H1 (cell line): ENCODE results near the gene ASAP2. TPM values are rescaled to one million over a fixed set of nuclear protein-coding genes. Genes with fewer than 3 reads are reported as not detected.

Experiments
- ASH2L ChIP-seq: fragments of 200-600, 300-600 bp; sonication (generic); IDR thresholded peaks from one replicate; pipeline ENCODE4 v1.7.1; 2017; ENCODE audit warnings: low read length
- ATF2 ChIP-seq: IDR thresholded peaks from 2 replicates; pipeline ENCODE4 v1.6.1; 2012; ENCODE audit warnings: low read length, inconsistent platforms
- BACH1 ChIP-seq: IDR thresholded peaks from 2 replicates; pipeline ENCODE4 v1.6.1; 2012; ENCODE audit warnings: low read length, improper control_type of control experiment
- CHD2 ChIP-seq: IDR thresholded peaks from 2 replicates; pipeline ENCODE4 v1.6.1; 2012; ENCODE audit warnings: low read length, improper control_type of control experiment
- KDM4A ChIP-seq: IDR thresholded peaks from one replicate; pipeline ENCODE4 v1.7.1; 2012; ENCODE audit warnings: low read depth, mild to moderate bottlenecking, moderate library complexity, low read length, inconsistent platforms; ENCODE audit not compliant: severe bottlenecking
- polyA plus RNA-seq, 7 experiments: library from polyadenylated mRNA; depleted of rRNA in 3 of 7; stranded (reverse) in 5 of 7; unstranded in 2 of 7; fragments of >200 nt in 5 of 7; fragments of 200-250 nt in 2 of 7; gene quantifications; 1 replicate in 5 of 7; 2 replicates in 1 of 7; 4 replicates in 1 of 7; pipeline versions ENCODE4 v1.2.1 to v1.2.3, GENCODE V29; 2011 to 2013; ENCODE audit warnings: missing spikeins in 2 of 7, mixed read lengths in 2 of 7
- total RNA-seq: library from RNA; stranded (reverse); fragmentation: NEBNext Ultra II Directional; extraction: Animal tissue kit (Norgen Biotek cat#: 25700); gene quantifications from 2 replicates; pipeline ENCODE4 v1.2.1, GENCODE V29; 2021

The ASAP2 gene
- total and polyA plus RNA-seq, 2 of the 8 experiments (the other 6 are each of a cell fraction or from before 2014, with no cell fraction given): 10.2 to 18.7 TPM

DNA sequence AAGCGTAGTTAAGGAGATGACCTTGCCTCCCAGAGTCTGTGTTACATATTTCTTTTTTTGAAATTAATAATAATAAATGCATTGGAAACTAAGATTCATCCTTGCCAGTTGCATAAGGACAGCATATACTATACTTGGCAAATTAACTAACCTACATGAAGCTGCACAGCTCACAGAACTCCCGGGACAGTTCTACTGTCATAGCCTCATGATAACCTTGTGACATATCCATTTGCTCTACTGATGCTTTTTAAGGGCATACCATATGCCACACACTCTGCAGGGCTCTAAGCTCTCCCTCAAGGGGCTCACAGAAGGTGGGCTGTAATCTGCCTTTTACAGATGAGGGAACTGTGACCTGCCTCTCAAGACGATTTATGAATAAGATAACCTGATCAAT is 212.9 kb downstream of the ASAP2 start (continued):
- no peak for TF ChIP-seq ATF2
- no peak for TF ChIP-seq KDM4A
- TF ChIP-seq CHD2: no peak
- no peak for TF ChIP-seq BACH1
- no peak for TF ChIP-seq ASH2L
